PC-9 (cell line): Measurements from ENCODE around the gene SF1. TPM values are rescaled to one million over a fixed set of nuclear protein-coding genes. Genes with fewer than 3 reads are reported as not detected.

ENCODE experiments used
- BruUV-seq: library from RNA; stranded (reverse); fragments of 400-500 nt; replicated peaks from 2 replicates; lab custom pipeline; 2021; lab: Mats Ljungman, UMichigan
- CTCF ChIA-PET: fragments of 300-600 bp; sonication (Branson Sonifier 250); formaldehyde crosslinking; loops from one replicate; lab custom pipeline; 2022; ENCODE audit warnings: antibody characterized with exemption; lab: Charles Lee
- POLR2A ChIA-PET: fragments of 300-600 bp; sonication (Branson Sonifier 250); formaldehyde crosslinking; loops from one replicate; lab custom pipeline; 2022; ENCODE audit warnings: antibody characterized with exemption; ENCODE audit not compliant: unreplicated experiment; lab: Charles Lee
- DNase-seq, 2 experiments: peaks; one replicate each; pipeline versions ENCODE4 v3.0.0 to v3.0.0-alpha.2; 2015 to 2022; ENCODE audit warnings: mixed read lengths in 1 of 2
- H2AFZ ChIP-seq: fragments of 200-600 bp; sonication (generic); 2 replicates; pipeline ENCODE4 v1.8.1; 2017; ENCODE audit warnings: antibody characterized with exemption
- H3F3A ChIP-seq: fragments of 200-600 bp; sonication (generic); 2 replicates; pipeline ENCODE4 v1.8.1; 2017; ENCODE audit warnings: antibody characterized with exemption, mild to moderate bottlenecking, low read depth; ENCODE audit not compliant: insufficient read depth
- H3K27ac ChIP-seq: fragments of 200-600 bp; sonication (generic); 2 replicates; pipeline ENCODE4 v1.6.1; 2016; ENCODE audit warnings: mixed run types
- H3K27me3 ChIP-seq: fragments of 200-600 bp; sonication (generic); 2 replicates; pipeline ENCODE4 v1.6.1; 2016; ENCODE audit warnings: low read depth, mixed run types; ENCODE audit not compliant: insufficient read depth
- H3K36me3 ChIP-seq: fragments of 200-600 bp; sonication (generic); 2 replicates; pipeline ENCODE4 v1.6.1; 2016; ENCODE audit warnings: low read depth, mixed run types
- H3K4me1 ChIP-seq: fragments of 200-600 bp; sonication (generic); replicated peaks from 2 replicates; pipeline ENCODE4 v1.6.1; 2016; ENCODE audit warnings: mixed run types; ENCODE audit not compliant: insufficient read depth
- H3K4me2 ChIP-seq: fragments of 200-600 bp; sonication (generic); 2 replicates; pipeline ENCODE4 v1.6.1; 2017; ENCODE audit warnings: mixed run types
- H3K4me3 ChIP-seq: fragments of 200-600 bp; sonication (generic); 2 replicates; pipeline ENCODE4 v1.6.1; 2016; ENCODE audit warnings: mixed run types
- H3K79me2 ChIP-seq: fragments of 200-600 bp; sonication (generic); 2 replicates; pipeline ENCODE4 v1.6.1; 2017; ENCODE audit warnings: low read depth, mixed run types
- H3K9me2 ChIP-seq: fragments of 200-600 bp; sonication (generic); 2 replicates; pipeline ENCODE4 v1.8.1; 2017; ENCODE audit warnings: mild to moderate bottlenecking; ENCODE audit not compliant: insufficient read depth
- H3K9me3 ChIP-seq: fragments of 200-600 bp; sonication (generic); 2 replicates; pipeline ENCODE4 v1.8.1; 2016; ENCODE audit warnings: low read depth; ENCODE audit not compliant: insufficient read depth
- H4K20me1 ChIP-seq: fragments of 200-600 bp; sonication (generic); 2 replicates; pipeline ENCODE4 v1.8.1; 2017; ENCODE audit not compliant: insufficient read depth
- EZH2 ChIP-seq: fragments of 200-600 bp; sonication (generic); IDR thresholded peaks from 2 replicates; pipeline ENCODE4 v1.8.0; 2017; ENCODE audit warnings: antibody characterized with exemption, low read depth
- intact Hi-C: fragments of 100-400 bp; cut with micrococcal nuclease; formaldehyde crosslinking; loops from one replicate; pipeline ENCODE4 v1.10.0; 2022; ENCODE audit not compliant: unreplicated experiment
- total RNA-seq: library from RNA; stranded (reverse); gene quantifications from 2 replicates; pipeline ENCODE4 v1.2.3, GENCODE V29; 2021
- TF ChIP-seq, protein P1 (sequence below): fragments of 200-600 bp; sonication (generic); conservative IDR thresholded peaks from 2 replicates; pipeline ENCODE4 v1.6.1; 2017; ENCODE audit warnings: mixed run types, antibody characterized with exemption, mild to moderate bottlenecking, moderate library complexity

SF1 gene
- total RNA-seq, 1 experiment from 2014 or later: 336 TPM

GRCh38 chr11:64767344-64768299 is 10.7 kb downstream of the SF1 start:
- TF ChIP-seq, protein P1, sequence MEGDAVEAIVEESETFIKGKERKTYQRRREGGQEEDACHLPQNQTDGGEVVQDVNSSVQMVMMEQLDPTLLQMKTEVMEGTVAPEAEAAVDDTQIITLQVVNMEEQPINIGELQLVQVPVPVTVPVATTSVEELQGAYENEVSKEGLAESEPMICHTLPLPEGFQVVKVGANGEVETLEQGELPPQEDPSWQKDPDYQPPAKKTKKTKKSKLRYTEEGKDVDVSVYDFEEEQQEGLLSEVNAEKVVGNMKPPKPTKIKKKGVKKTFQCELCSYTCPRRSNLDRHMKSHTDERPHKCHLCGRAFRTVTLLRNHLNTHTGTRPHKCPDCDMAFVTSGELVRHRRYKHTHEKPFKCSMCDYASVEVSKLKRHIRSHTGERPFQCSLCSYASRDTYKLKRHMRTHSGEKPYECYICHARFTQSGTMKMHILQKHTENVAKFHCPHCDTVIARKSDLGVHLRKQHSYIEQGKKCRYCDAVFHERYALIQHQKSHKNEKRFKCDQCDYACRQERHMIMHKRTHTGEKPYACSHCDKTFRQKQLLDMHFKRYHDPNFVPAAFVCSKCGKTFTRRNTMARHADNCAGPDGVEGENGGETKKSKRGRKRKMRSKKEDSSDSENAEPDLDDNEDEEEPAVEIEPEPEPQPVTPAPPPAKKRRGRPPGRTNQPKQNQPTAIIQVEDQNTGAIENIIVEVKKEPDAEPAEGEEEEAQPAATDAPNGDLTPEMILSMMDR: peak; percentile 93
- no peak for TF ChIP-seq EZH2
- Histone ChIP-seq H3K4me2 (no peak overlapping the region), H3K27ac (no peak overlapping the region), H3F3A (peaks cover 90% of the 10 kb centered on the region), H4K20me1 (peaks cover 94% of the 10 kb centered on the region), H3K4me3 (no peak overlapping the region), H3K27me3 (no peaks in the 10 kb centered on the region), H3K9me2 (no peaks in the 10 kb centered on the region), H3K4me1 (no peaks in the 10 kb centered on the region), H3K79me2 (peaks cover 45% of the 10 kb centered on the region), H3K9me3 (no peaks in the 10 kb centered on the region), H2AFZ (no peak overlapping the region), H3K36me3 (peaks cover 71% of the 10 kb centered on the region)
- peak in 1 of 2 experiments; percentile 52 for DNase-seq
- ChIA-PET CTCF (interaction anchor here (0.5 to 0.7 kb wide), 2 partner anchors 11 to 307 kb away, joined by 3 to 22 read pairs; partner anchors contain the start of gene SF1), POLR2A (no interaction called here)
- BruUV-seq: no TSS peak
- intact Hi-C loops: no loop called here

DNA sequence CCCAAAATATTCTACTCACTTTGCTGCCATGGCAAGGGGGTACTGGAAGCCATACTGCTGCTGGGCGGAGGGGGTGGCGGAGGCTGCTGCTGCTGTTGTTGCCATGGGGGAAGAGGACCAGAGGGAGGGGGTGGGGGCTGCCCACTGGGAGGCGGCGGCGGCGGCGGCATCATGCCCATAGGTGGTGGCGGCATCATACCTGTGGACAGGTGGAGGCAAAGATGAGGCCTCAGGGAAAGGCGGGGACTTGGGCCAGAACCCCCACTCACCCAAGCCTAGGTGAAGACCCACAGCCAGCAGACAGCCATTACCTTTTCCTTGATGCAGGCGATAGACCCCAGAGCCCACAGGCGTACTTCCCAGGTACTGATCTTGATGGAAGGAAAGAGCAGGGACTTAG is 11.5 kb downstream of the SF1 start:
- Histone ChIP-seq H3K9me3 (no peaks in the 10 kb centered on the region), H3K4me1 (no peaks in the 10 kb centered on the region), H2AFZ (no peak overlapping the region), H3F3A (peaks cover 90% of the 10 kb centered on the region), H3K27me3 (no peaks in the 10 kb centered on the region), H3K79me2 (peaks cover 37% of the 10 kb centered on the region), H3K4me2 (no peak overlapping the region), H3K36me3 (peaks cover 64% of the 10 kb centered on the region), H3K4me3 (no peak overlapping the region), H4K20me1 (peaks cover 89% of the 10 kb centered on the region), H3K9me2 (no peaks in the 10 kb centered on the region), H3K27ac (no peak overlapping the region)
- no peak for TF ChIP-seq EZH2
- TF ChIP-seq, protein P1: no peak
- DNase-seq: no peak
- BruUV-seq: no TSS peak
- CTCF ChIA-PET: no interaction called here
- POLR2A ChIA-PET: no interaction called here
- intact Hi-C loops: no loop called here

GRCh38 chr11:64765851-64766665 is 12.3 kb downstream of the SF1 start:
- Histone ChIP-seq H3K27me3 (no peaks in the 10 kb centered on the region), H3K36me3 (peaks cover 56% of the 10 kb centered on the region), H3K27ac (no peak overlapping the region), H4K20me1 (peaks cover 86% of the 10 kb centered on the region), H3F3A (peaks cover 90% of the 10 kb centered on the region), H3K4me3 (no peak overlapping the region), H3K9me3 (no peaks in the 10 kb centered on the region), H3K79me2 (peaks cover 29% of the 10 kb centered on the region), H3K4me2 (no peak overlapping the region), H3K4me1 (no peaks in the 10 kb centered on the region), H2AFZ (no peak overlapping the region), H3K9me2 (no peaks in the 10 kb centered on the region)
- intact Hi-C loops: no loop called here
- POLR2A ChIA-PET: no interaction called here
- BruUV-seq: no TSS peak
- CTCF ChIA-PET: interaction anchor here (0.6 kb wide), 1 partner anchor 13 kb away, joined by 3 read pairs; no protein-coding TSS in a partner anchor
- no peak for DNase-seq
- TF ChIP-seq EZH2: no peak
- TF ChIP-seq, protein P1: no peak
